ENCODE results near the gene SCAMP4. TPM values are rescaled to one million over a fixed set of nuclear protein-coding genes. Genes with fewer than 3 reads are reported as not detected.

SCAMP4 gene
- total RNA-seq, 2 donors from 2014 or later = 19.2 to 20.7 TPM

DNA sequence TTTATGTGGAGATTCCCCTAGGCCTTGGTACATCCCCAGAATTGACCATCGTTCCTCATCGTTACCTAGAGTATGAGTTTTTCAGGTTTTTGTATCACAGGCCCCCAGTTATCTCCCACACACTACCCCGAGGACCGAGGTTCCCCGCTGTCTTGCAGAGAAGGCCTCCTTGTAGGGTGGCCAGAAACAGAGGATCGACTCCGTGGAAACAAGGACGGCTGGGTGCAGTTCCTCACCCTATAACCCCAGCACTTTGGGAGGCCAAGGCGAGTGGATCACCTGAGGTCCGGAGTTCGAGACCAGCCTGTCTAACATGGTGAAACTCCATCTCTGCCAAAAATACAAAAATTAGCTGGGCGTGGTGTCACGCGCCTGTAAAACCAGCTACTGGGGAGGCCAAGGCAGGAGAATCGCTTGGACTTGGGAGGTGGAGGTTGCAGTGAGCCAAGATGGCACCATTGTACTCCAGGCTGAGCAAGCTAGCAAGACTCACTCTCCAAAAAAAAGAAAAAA is 720 bp downstream of the SCAMP4 start:
- Mint-ChIP-seq H3K27me3 (no peaks in the 10 kb centered on the region), H3K36me3 (ENCODE audit: low read depth) (no peaks in the 10 kb centered on the region), H3K4me1 (peaks cover 12% of the 10 kb centered on the region), H3K27ac (peak overlapping the region; percentile 83), H3K4me3 (peak overlapping the region; percentile 94)
- H3K9me3 ChIP-seq (ENCODE audit: control insufficient read depth, low read length, poor library complexity, severe bottlenecking) = no peaks in the 10 kb centered on the region
- DNase-seq (no peak), ATAC-seq (no peak)

DNA sequence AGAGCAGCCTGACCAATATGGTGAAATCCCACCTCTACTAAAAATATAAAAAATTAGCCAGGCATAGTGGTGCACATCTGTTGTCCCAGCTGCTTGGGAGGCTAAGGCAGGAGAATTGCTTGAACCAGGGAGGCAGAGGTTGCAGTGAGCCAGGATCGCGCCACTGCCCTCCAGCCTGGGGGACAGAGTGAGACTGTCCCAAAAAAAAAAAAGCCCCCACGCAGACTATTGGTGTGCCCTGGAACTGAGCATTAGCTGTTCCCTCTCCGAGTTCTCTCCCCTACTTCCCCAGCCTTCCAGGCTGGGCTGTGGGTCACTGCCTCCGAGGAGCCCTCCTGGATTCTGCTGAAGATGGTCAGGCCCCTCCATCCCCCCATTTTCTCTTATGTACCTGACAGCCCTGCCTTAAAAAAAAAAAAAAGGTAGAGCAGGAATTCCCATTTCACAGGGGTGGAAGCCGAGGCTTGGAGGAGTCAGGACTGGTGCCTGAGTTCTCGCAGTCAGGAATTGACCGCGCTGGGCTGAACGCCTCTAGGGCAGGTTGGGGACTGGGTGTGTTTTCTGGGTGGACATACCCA is 1.9 kb downstream of the SCAMP4 start:
- DNase-seq = no peak
- Mint-ChIP-seq H3K27ac (no peak overlapping the region), H3K4me1 (peaks cover 12% of the 10 kb centered on the region), H3K36me3 (ENCODE audit: low read depth) (no peaks in the 10 kb centered on the region), H3K27me3 (no peaks in the 10 kb centered on the region), H3K4me3 (no peak overlapping the region)
- ATAC-seq = no peak
- H3K9me3 ChIP-seq (ENCODE audit: control insufficient read depth, low read length, poor library complexity, severe bottlenecking) = no peaks in the 10 kb centered on the region

DNA sequence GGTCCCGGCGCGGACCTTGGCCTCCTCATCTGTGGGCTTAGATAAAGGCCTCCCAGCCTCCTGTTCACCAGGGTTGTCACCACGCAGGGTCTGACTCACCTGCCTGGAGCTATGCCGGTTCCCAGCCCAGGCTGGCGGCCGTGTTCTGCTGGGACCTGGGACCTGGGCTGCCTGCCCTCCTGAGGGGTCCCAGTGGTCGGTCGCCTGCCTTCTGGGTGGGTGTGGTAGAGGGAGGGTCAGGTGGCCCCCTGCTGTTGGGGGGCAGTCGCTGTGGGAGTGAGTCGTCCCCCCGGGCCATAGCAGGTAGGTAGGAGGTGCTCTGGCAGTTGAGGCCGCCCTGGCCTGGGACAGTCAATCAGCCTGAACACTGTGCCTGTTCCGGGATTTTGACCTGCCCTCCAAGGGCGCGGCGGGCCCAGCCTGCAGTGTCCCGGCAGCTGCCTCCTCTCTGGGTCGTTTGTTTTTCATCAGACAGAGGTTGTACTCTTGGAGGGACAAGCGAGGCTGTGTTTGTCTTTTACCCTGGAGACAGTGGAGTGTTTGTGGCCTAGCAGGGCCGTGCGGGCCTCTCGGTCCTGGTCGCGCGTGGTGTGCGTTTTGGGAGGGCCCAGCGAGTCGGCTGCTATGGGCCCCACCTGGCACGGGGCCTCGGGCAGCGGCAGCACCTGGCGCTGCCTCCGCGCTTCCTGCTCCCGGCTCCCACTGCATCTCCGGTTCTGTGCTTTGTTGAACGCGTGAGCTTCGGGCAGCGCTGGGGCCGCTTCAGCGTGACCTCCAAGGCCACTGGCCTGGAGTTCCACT is 2.6 kb downstream of the SCAMP4 start:
- peaks cover 12% of the 10 kb centered on the region for H3K4me1 Mint-ChIP-seq
- no peak overlapping the region for H3K27ac Mint-ChIP-seq
- H3K9me3 ChIP-seq (ENCODE audit: control insufficient read depth, low read length, poor library complexity, severe bottlenecking) = no peaks in the 10 kb centered on the region
- H3K36me3 Mint-ChIP-seq (ENCODE audit: low read depth) = no peaks in the 10 kb centered on the region
- no peaks in the 10 kb centered on the region for H3K27me3 Mint-ChIP-seq
- no peak for DNase-seq
- no peak for ATAC-seq
- H3K4me3 Mint-ChIP-seq = no peak overlapping the region

DNA sequence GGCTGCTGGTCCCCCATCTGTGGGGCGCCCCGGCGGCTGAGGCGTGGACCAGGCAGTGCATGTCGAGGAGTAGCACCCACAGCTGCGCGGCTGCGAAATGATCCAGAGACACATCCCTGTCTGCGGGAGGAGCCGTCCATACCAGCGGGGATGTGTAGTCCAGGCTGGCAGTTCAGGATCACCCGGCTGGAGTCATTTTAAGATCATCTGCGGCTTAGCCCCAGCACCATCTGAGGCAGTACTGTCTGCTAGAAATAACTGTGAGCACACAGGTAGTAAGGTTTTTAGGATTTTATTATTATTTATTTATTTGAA is 3.1 kb downstream of the SCAMP4 start:
- Mint-ChIP-seq H3K27ac (no peak overlapping the region), H3K36me3 (ENCODE audit: low read depth) (no peaks in the 10 kb centered on the region), H3K4me3 (no peak overlapping the region), H3K4me1 (peaks cover 12% of the 10 kb centered on the region), H3K27me3 (no peaks in the 10 kb centered on the region)
- no peak for DNase-seq
- H3K9me3 ChIP-seq (ENCODE audit: control insufficient read depth, low read length, poor library complexity, severe bottlenecking) = no peaks in the 10 kb centered on the region
- no peak for ATAC-seq

DNA sequence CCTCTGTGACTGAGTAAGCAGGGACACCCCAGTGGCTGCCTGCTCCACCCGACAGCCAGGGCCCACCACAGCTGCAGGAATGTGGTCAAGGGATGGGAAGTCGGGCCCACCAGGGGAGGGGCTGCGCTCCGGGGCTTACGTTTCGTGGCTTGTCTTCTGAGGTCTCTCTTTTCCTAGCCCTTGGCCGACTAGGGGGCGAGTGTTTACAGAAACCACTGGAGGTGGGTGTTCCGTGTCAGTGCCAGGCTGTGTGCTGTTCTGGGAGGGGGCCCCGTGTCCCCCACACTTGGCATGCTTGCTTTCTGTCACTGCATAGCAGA is 4.5 kb downstream of the SCAMP4 start:
- Mint-ChIP-seq H3K27ac (peak overlapping the region; percentile 14), H3K4me3 (no peak overlapping the region), H3K27me3 (no peaks in the 10 kb centered on the region), H3K4me1 (peaks cover 8% of the 10 kb centered on the region), H3K36me3 (ENCODE audit: low read depth) (no peaks in the 10 kb centered on the region)
- ATAC-seq (no peak), DNase-seq (no peak)
- H3K9me3 ChIP-seq (ENCODE audit: control insufficient read depth, low read length, poor library complexity, severe bottlenecking) = no peaks in the 10 kb centered on the region

DNA sequence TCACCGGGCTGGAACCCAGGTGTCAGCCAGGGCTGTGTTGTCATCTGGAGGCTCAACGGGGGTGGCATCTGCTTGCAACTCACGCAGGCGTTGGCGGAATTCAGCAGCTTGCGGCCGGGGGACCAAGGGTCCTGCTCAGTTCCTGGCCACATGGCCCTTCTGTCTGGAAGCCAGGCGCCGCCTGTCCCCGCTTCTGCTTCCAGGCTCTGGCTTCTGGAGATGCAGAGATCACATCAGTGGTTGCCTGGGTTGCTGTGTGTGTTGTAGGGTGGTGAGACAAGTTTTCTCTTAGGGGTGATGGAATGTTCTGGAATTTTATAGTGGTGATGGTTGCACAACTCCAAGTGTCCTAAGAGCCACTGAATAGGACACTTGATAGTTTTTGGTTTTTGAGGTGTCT is 5.0 kb downstream of the SCAMP4 start:
- H3K27me3 Mint-ChIP-seq = no peaks in the 10 kb centered on the region
- DNase-seq (no peak), ATAC-seq (no peak)
- no peaks in the 10 kb centered on the region for H3K9me3 ChIP-seq (ENCODE audit: control insufficient read depth, low read length, poor library complexity, severe bottlenecking)
- H3K4me1 Mint-ChIP-seq = peaks cover 8% of the 10 kb centered on the region
- H3K4me3 Mint-ChIP-seq = no peak overlapping the region
- no peaks in the 10 kb centered on the region for H3K36me3 Mint-ChIP-seq (ENCODE audit: low read depth)
- H3K27ac Mint-ChIP-seq = peak overlapping the region; percentile 14

DNA sequence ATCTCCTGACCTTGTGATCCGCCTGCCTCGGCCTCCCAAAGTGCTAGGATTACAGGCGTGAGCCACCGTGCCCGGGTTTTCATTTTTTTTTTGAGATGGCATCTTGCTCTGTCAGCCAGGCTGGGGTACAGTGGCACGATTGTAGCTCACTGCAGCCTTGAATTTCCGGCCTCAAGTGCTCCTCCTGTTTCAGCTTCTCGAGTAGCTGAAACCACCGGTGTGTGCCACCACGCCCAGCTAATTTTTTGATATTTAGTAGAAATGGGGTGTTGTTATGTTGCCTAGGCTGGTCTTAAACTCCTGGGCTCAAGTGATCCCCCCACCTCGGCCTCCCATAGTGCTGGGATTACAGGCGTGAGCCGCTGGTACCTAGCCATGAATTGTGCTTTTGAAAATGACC is 5.9 kb downstream of the SCAMP4 start:
- H3K27ac Mint-ChIP-seq = no peak overlapping the region

DNA sequence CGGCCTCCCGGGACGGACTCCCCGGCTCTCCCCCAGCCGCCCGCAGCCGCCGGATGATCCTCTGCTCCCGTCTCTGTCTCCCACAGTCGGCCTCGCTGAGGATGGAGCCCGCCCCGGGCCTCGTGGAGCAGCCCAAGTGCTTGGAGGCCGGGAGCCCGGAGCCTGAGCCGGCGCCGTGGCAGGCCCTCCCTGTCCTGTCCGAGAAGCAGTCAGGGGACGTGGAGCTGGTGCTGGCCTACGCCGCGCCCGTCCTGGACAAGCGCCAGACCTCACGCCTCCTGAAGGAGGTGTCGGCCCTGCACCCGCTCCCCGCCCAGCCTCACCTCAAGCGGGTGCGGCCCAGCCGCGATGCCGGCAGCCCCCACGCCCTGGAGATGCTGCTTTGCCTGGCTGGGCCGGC is 6.8 kb downstream of the SCAMP4 start:
- peaks cover 3% of the 10 kb centered on the region for H3K4me1 Mint-ChIP-seq
- H3K27ac Mint-ChIP-seq = no peak overlapping the region
- no peak for DNase-seq

More for the DNA sequence above, 5.9 kb downstream of the SCAMP4 start:
- Mint-ChIP-seq H3K27me3 (no peaks in the 10 kb centered on the region), H3K4me1 (peaks cover 3% of the 10 kb centered on the region), H3K36me3 (ENCODE audit: low read depth) (no peaks in the 10 kb centered on the region), H3K4me3 (no peak overlapping the region)
- DNase-seq = no peak
- no peak for ATAC-seq
- no peaks in the 10 kb centered on the region for H3K9me3 ChIP-seq (ENCODE audit: control insufficient read depth, low read length, poor library complexity, severe bottlenecking)

DNA sequence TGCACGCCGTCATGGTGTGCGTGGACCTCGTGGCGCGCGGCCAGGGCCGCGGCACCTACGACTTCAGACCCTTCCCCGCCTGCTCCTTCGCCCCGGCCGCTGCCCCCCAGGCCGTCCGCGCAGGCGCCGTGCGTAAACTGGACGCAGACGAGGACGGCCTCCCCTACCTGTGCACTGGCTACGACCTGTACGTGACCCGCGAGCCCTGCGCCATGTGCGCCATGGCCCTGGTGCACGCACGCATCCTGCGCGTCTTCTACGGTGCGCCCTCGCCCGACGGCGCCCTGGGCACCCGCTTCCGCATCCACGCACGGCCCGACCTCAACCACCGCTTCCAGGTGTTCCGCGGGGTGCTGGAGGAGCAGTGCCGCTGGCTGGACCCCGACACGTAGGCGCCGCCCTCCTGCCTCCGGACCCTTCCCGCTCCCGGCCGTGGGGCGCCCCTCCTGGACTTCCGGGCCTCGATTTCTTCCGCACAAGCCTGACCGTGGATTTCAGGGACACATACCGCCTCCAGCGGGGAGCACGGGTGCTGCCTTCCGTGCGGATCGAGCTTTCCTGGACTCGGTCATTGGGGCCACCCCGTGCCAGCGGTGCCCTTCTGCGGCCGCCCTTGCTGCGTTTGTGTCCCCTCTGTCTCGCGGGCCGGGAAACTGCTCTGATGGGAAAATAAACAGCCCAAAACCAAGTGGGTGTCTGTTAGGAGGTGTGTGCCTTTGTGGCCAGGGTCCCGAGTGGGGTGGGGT is 7.7 kb downstream of the SCAMP4 start:
- no peak overlapping the region for H3K27ac Mint-ChIP-seq
- peaks cover 3% of the 10 kb centered on the region for H3K4me1 Mint-ChIP-seq
- H3K27me3 Mint-ChIP-seq = no peaks in the 10 kb centered on the region
- no peaks in the 10 kb centered on the region for H3K36me3 Mint-ChIP-seq (ENCODE audit: low read depth)
- H3K4me3 Mint-ChIP-seq = no peak overlapping the region
- ATAC-seq = no peak
- no peaks in the 10 kb centered on the region for H3K9me3 ChIP-seq (ENCODE audit: control insufficient read depth, low read length, poor library complexity, severe bottlenecking)
- DNase-seq = no peak

More for the DNA sequence above, 6.8 kb downstream of the SCAMP4 start:
- H3K27me3 Mint-ChIP-seq = no peaks in the 10 kb centered on the region
- no peak for ATAC-seq
- no peaks in the 10 kb centered on the region for H3K9me3 ChIP-seq (ENCODE audit: control insufficient read depth, low read length, poor library complexity, severe bottlenecking)
- no peaks in the 10 kb centered on the region for H3K36me3 Mint-ChIP-seq (ENCODE audit: low read depth)
- H3K4me3 Mint-ChIP-seq = no peak overlapping the region

DNA sequence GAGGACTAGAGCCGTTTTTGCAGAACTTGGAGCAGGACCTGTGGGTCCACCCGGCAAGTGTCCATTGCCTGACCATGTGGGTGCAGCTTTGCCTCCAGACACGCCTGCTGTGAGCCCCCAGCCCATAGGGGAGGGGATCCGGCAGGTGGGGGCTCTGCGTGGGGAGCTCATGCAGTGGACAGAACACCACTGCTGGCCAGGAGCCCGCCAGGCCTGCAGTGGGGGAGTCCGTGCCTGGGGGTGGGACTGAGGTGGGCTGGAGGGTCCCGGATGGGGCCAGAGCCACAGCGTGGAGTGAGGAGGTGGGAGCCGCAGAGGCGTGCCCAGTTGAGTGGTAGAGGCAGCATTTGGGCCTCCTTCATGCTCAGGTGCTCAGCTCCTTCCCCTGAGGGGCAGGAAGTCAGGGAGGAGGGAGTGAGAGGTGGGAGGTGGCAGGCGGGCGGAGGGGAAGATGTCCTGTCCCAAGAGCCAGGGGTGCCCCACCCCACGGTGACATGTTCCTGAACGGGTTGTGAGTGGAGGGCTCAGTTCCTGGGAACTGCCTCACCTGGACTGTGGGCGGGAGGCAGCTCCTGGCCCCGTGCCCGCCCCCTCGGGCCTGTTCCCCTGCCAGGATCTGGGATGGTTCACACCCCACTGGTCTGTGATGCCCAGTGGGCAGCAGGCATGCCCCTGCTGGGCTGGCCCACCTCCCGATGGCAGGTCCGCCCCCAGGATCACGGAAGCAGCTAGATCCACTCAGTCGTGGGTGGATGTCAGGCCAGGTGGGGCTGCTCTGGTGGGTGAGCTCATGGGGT is 8.8 kb downstream of the SCAMP4 start:
- peaks cover 3% of the 10 kb centered on the region for H3K4me1 Mint-ChIP-seq

DNA sequence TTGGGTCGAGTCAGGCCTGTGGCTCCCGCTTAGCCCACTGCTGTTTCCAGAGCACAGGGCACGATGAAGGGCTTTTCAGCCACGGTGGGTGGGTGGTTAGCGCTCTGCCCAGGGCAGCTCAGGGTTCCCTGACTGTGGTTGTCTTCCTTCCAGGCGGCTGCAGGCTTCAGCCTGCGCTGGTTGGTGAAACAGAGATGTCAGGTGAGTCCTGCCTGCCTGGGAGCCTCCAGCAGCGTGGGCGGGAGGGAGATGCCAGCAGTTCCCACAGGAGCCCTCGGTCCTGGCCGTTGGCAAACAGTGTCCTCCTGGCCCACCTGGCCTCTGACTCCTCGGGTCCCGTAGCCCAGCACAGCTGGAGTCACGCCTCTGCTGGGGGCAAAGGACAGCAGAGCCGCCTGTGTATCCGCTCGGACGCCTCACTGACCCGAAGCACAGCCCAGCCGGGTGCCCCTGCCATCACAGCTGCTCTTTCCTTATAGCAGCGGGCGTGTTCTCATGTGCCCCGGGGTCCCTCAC is 9.7 kb downstream of the SCAMP4 start:
- H3K4me3 Mint-ChIP-seq = no peak overlapping the region
- no peaks in the 10 kb centered on the region for H3K36me3 Mint-ChIP-seq (ENCODE audit: low read depth)
- no peak overlapping the region for H3K27ac Mint-ChIP-seq
- H3K4me1 Mint-ChIP-seq = peaks cover 3% of the 10 kb centered on the region
- no peaks in the 10 kb centered on the region for H3K9me3 ChIP-seq (ENCODE audit: control insufficient read depth, low read length, poor library complexity, severe bottlenecking)
- no peak for ATAC-seq
- no peaks in the 10 kb centered on the region for H3K27me3 Mint-ChIP-seq
- DNase-seq = no peak

More for the DNA sequence above, 8.8 kb downstream of the SCAMP4 start:
- DNase-seq (no peak), ATAC-seq (no peak)
- Mint-ChIP-seq H3K27ac (no peak overlapping the region), H3K4me3 (no peak overlapping the region), H3K27me3 (no peaks in the 10 kb centered on the region), H3K36me3 (ENCODE audit: low read depth) (no peaks in the 10 kb centered on the region)
- no peaks in the 10 kb centered on the region for H3K9me3 ChIP-seq (ENCODE audit: control insufficient read depth, low read length, poor library complexity, severe bottlenecking)

DNA sequence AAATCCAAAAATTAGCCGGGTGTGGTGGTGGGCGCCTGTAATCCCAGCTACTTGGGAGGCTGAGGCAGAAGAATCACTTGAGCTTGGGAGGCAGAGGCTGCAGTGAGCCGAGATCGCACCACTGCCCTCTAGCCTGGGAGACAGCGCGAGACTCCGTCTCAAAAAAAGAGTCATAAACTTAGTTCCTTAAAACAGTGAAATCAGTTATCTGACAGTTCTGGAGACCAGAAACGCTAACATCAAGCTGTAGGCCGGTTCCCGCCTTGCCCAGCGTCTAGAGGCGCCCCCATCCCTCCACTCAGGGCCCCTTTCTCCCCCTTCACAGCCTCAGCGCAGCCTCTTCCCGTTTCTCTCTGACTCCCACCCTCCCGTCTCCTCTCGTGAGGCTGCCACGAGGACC is 11.9 kb downstream of the SCAMP4 start:
- Mint-ChIP-seq H3K36me3 (ENCODE audit: low read depth) (no peaks in the 10 kb centered on the region), H3K4me3 (no peak overlapping the region), H3K27me3 (no peaks in the 10 kb centered on the region), H3K27ac (no peak overlapping the region), H3K4me1 (no peaks in the 10 kb centered on the region)
- ATAC-seq (no peak), DNase-seq (no peak)
- H3K9me3 ChIP-seq (ENCODE audit: control insufficient read depth, low read length, poor library complexity, severe bottlenecking) = no peaks in the 10 kb centered on the region

DNA sequence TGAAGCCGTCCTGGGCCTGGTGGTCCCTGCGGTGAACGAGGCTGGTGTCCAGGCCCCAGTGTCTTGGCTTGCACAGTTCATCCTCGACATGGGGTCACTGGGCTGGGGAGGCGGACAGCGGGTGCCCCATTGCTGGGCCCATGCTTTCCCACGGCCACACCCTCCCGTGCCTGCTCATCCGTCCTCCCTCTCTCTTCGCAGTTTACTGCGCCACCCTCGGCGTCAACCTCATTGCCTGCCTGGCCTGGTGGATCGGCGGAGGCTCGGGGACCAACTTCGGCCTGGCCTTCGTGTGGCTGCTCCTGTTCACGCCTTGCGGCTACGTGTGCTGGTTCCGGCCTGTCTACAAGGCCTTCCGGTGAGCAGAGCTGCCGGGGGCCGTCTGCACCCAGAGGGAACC is 12.7 kb downstream of the SCAMP4 start:
- no peaks in the 10 kb centered on the region for H3K27me3 Mint-ChIP-seq
- H3K27ac Mint-ChIP-seq = no peak overlapping the region
- no peaks in the 10 kb centered on the region for H3K4me1 Mint-ChIP-seq
- H3K9me3 ChIP-seq (ENCODE audit: control insufficient read depth, low read length, poor library complexity, severe bottlenecking) = no peaks in the 10 kb centered on the region
- no peak overlapping the region for H3K4me3 Mint-ChIP-seq
- DNase-seq (no peak), ATAC-seq (no peak)
- no peaks in the 10 kb centered on the region for H3K36me3 Mint-ChIP-seq (ENCODE audit: low read depth)
